Activated CD4-positive, alpha-beta T cell treated with anti-CD3 and anti-CD28 coated beads, Interleukin-2, amount 50 U/mL, for 4 hours (primary cell): ENCODE measurements around the gene RASL12.
A peak's percentile ranks its signal among the peaks of the same experiment; 100 is the strongest.
"Not testable (repeated sequence)": the region's sequence is repeated elsewhere in the genome, so short reads cannot be mapped to it uniquely, and the experiment has no call there.

ENCODE experiments used
- DNase-seq, 2 experiments: peaks; one replicate each; pipeline ENCODE4 v3.0.0-alpha.2; 2020

Gene RASL12

GRCh38 chr15:65091946-65092770 is 24.4 kb upstream of the RASL12 start:
- no peak for DNase-seq

- DNase-seq = no peak
Observed at GRCh38 chr15:65089206-65089824, 21.5 kb upstream of the RASL12 start.

GRCh38 chr15:65088643-65089021 is 20.8 kb upstream of the RASL12 start:
- no peak for DNase-seq

GRCh38 chr15:65087873-65088642 is 20.3 kb upstream of the RASL12 start:
- no peak for DNase-seq

GRCh38 chr15:65087411-65087810 is 19.6 kb upstream of the RASL12 start:
- DNase-seq = no peak

- DNase-seq = no peak
Observed at GRCh38 chr15:65086680-65087111, 18.9 kb upstream of the RASL12 start.

GRCh38 chr15:65085990-65086679 is 18.3 kb upstream of the RASL12 start:
- DNase-seq = no peak

- no peak for DNase-seq
Observed at GRCh38 chr15:65085207-65085753, 17.5 kb upstream of the RASL12 start.

GRCh38 chr15:65084500-65085206 is 16.9 kb upstream of the RASL12 start:
- no peak for DNase-seq

GRCh38 chr15:65083262-65083701 is 15.5 kb upstream of the RASL12 start:
- DNase-seq = no peak

- no peak for DNase-seq
Observed at GRCh38 chr15:65082303-65082953, 14.6 kb upstream of the RASL12 start.

GRCh38 chr15:65081758-65082157 is 14.0 kb upstream of the RASL12 start:
- no peak for DNase-seq

- no peak for DNase-seq
Observed at GRCh38 chr15:65081270-65081669, 13.5 kb upstream of the RASL12 start.

GRCh38 chr15:65079580-65079979 is 11.8 kb upstream of the RASL12 start:
- DNase-seq = no peak

GRCh38 chr15:65077981-65078352 is 10.2 kb upstream of the RASL12 start:
- peak; percentile 27 to 41 for DNase-seq

GRCh38 chr15:65077291-65077980 is 9.6 kb upstream of the RASL12 start:
- no peak for DNase-seq

- DNase-seq = no peak
Observed at GRCh38 chr15:65076486-65077290, 8.9 kb upstream of the RASL12 start, which contains the start of gene KBTBD13. TSS of gene KBTBD13 (plus strand) at chr15:65076746. CDS start at chr15:65076816, 70 bp downstream.

GRCh38 chr15:65075607-65076395 is 8.0 kb upstream of the RASL12 start:
- not testable (repeated sequence) for DNase-seq

GRCh38 chr15:65074946-65075345 is 7.2 kb upstream of the RASL12 start:
- DNase-seq = not testable (repeated sequence)
